HG03175 (cell line): Measurements from ENCODE around the gene IL25.
"Not testable (repeated sequence)": the region's sequence is repeated elsewhere in the genome, so short reads cannot be mapped to it uniquely, and the experiment has no call there.

Experiments used
- ATAC-seq: cut with Tn5 transposase; IDR thresholded peaks from one replicate; pipeline ENCODE4 v1.9.1; 2021; ENCODE audit warnings: mild to moderate bottlenecking, moderate library complexity; ENCODE audit not compliant: unreplicated experiment

The IL25 gene

GRCh38 chr14:23387916-23388882 is 15.6 kb downstream of the IL25 start:
- no peak for ATAC-seq

GRCh38 chr14:23388996-23389395 is 16.4 kb downstream of the IL25 start:
- no peak for ATAC-seq

GRCh38 chr14:23389396-23389795 is 16.8 kb downstream of the IL25 start:
- no peak for ATAC-seq

- not testable (repeated sequence) for ATAC-seq
These were observed 17.3 kb downstream of the IL25 start for GRCh38 chr14:23389871-23390270.

- ATAC-seq: no peak
These were observed 20.0 kb downstream of the IL25 start for GRCh38 chr14:23392613-23393012.

- no peak for ATAC-seq
These were observed 23.5 kb downstream of the IL25 start for GRCh38 chr14:23396126-23396525.

- no peak for ATAC-seq
These were observed 24.3 kb downstream of the IL25 start for GRCh38 chr14:23396781-23397407.

GRCh38 chr14:23398348-23398747 is 25.7 kb downstream of the IL25 start:
- ATAC-seq: no peak

- ATAC-seq: no peak
These were observed 26.5 kb downstream of the IL25 start for GRCh38 chr14:23399136-23399535.

GRCh38 chr14:23399591-23399990 is 27.0 kb downstream of the IL25 start:
- ATAC-seq: no peak

GRCh38 chr14:23400496-23401149 is 28.0 kb downstream of the IL25 start:
- ATAC-seq: not testable (repeated sequence)

GRCh38 chr14:23401291-23401690 is 28.7 kb downstream of the IL25 start:
- ATAC-seq: no peak

GRCh38 chr14:23402296-23403138 is 29.9 kb downstream of the IL25 start:
- no peak for ATAC-seq

- ATAC-seq: no peak
These were observed 30.5 kb downstream of the IL25 start for GRCh38 chr14:23403139-23403438.

GRCh38 chr14:23403908-23404307 is 31.3 kb downstream of the IL25 start:
- no peak for ATAC-seq

GRCh38 chr14:23404331-23404900 is 31.8 kb downstream of the IL25 start:
- ATAC-seq: no peak

GRCh38 chr14:23405096-23405495 is 32.5 kb downstream of the IL25 start:
- no peak for ATAC-seq

GRCh38 chr14:23405516-23406025 is 33.0 kb downstream of the IL25 start:
- ATAC-seq: no peak

- ATAC-seq: no peak
These were observed 33.6 kb downstream of the IL25 start for GRCh38 chr14:23406244-23406643.

- no peak for ATAC-seq
These were observed 34.2 kb downstream of the IL25 start for GRCh38 chr14:23406725-23407355.
